ENCODE results near the gene TULP1.

The TULP1 gene

GRCh38 chr6:35454391-35455110 lies 58.1 kb downstream of the TULP1 start:
- no peak for DNase-seq

GRCh38 chr6:35453236-35453635 lies 59.5 kb downstream of the TULP1 start:
- DNase-seq, result no peak

- DNase-seq, result no peak
Observed at GRCh38 chr6:35452183-35453090, 60.3 kb downstream of the TULP1 start, which contains the start of gene FANCE. TSS of gene FANCE (plus strand) at chr6:35452338. CDS start at chr6:35452546, 208 bp downstream.

GRCh38 chr6:35451354-35452182 lies 61.1 kb downstream of the TULP1 start:
- no peak for DNase-seq

GRCh38 chr6:35449287-35449881 lies 63.3 kb downstream of the TULP1 start:
- peak; percentile 70 for DNase-seq

GRCh38 chr6:35448191-35448590 lies 64.5 kb downstream of the TULP1 start:
- no peak for DNase-seq
